ENCODE measurements around the gene NAA60. TPM values are rescaled to one million over a fixed set of nuclear protein-coding genes. Genes with fewer than 3 reads are reported as not detected.
A peak's percentile ranks its signal among the peaks of the same experiment; 100 is the strongest.

Gene NAA60
- total and polyA plus RNA-seq, 2 of the 13 experiments (the other 11 are each of a cell fraction or from before 2014, with no cell fraction given), result 14.7 to 32.0 TPM

DNA sequence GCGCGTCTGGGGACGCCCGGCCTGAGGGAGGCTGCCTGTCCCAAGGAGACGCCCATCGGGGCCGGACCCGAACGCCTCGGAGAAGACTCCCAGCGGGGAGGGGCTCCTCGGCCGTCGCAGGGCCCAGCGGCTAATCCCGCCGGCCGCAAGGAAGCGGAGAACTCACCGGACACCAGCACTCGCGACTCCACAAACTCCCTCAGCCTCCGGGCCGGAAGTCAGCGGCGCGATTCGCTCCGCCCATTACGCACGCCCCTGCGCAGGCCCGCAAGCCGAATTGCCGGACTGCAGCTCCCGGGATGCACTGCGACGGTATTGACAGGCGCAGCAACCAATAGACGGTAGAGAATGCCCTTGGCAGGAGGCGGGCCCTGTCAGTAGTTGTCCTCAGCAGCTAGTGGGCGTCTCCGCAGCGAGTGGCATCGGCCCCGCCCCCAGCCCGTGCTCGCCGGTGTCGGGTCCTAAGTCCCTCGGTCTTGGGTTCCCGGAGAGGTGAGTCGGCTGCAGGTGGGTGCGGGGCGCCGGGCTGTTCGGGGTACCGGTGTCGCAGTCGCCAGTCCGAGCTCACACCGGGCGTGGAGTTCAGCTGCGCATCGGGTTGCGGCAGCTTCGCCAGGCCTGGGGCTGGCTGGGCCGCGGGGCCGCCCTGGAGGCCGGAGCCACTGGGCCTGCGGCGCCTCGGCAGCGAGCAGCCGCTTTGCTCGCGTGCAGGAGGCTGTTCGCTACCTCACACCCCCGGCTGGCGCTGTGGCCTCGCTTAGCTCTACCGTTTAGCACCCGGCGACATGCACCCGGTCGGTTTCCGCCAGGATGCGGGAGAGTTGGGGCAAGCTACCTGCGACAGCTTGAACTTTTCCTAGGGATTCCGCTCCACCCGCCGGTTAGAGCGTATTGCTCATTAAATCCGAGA, 42.4 kb upstream of the NAA60 start, which contains the start of the genes ZNF174 and ZSCAN32 (continued):
- TF ChIP-seq HMG20A (CRISPR knock-in tag; IDR thresholded peaks at IDR 0.05; ENCODE audit: borderline replicate concordance), result no peak
- TF ChIP-seq, protein P1, sequence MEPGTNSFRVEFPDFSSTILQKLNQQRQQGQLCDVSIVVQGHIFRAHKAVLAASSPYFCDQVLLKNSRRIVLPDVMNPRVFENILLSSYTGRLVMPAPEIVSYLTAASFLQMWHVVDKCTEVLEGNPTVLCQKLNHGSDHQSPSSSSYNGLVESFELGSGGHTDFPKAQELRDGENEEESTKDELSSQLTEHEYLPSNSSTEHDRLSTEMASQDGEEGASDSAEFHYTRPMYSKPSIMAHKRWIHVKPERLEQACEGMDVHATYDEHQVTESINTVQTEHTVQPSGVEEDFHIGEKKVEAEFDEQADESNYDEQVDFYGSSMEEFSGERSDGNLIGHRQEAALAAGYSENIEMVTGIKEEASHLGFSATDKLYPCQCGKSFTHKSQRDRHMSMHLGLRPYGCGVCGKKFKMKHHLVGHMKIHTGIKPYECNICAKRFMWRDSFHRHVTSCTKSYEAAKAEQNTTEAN (CRISPR knock-in tag; conservative IDR thresholded peaks at IDR 0.05), result no peak; the same call in 1 of the 2 replicates
- TF ChIP-seq, protein P2, sequence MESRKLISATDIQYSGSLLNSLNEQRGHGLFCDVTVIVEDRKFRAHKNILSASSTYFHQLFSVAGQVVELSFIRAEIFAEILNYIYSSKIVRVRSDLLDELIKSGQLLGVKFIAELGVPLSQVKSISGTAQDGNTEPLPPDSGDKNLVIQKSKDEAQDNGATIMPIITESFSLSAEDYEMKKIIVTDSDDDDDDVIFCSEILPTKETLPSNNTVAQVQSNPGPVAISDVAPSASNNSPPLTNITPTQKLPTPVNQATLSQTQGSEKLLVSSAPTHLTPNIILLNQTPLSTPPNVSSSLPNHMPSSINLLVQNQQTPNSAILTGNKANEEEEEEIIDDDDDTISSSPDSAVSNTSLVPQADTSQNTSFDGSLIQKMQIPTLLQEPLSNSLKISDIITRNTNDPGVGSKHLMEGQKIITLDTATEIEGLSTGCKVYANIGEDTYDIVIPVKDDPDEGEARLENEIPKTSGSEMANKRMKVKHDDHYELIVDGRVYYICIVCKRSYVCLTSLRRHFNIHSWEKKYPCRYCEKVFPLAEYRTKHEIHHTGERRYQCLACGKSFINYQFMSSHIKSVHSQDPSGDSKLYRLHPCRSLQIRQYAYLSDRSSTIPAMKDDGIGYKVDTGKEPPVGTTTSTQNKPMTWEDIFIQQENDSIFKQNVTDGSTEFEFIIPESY (CRISPR knock-in tag; IDR thresholded peaks at IDR 0.05), result peak; percentile 31; the same call in 1 of the 2 replicates
- peak; percentile 87 for TF ChIP-seq KAT8 (CRISPR knock-in tag; IDR thresholded peaks at IDR 0.05)
- TF ChIP-seq, protein P3, sequence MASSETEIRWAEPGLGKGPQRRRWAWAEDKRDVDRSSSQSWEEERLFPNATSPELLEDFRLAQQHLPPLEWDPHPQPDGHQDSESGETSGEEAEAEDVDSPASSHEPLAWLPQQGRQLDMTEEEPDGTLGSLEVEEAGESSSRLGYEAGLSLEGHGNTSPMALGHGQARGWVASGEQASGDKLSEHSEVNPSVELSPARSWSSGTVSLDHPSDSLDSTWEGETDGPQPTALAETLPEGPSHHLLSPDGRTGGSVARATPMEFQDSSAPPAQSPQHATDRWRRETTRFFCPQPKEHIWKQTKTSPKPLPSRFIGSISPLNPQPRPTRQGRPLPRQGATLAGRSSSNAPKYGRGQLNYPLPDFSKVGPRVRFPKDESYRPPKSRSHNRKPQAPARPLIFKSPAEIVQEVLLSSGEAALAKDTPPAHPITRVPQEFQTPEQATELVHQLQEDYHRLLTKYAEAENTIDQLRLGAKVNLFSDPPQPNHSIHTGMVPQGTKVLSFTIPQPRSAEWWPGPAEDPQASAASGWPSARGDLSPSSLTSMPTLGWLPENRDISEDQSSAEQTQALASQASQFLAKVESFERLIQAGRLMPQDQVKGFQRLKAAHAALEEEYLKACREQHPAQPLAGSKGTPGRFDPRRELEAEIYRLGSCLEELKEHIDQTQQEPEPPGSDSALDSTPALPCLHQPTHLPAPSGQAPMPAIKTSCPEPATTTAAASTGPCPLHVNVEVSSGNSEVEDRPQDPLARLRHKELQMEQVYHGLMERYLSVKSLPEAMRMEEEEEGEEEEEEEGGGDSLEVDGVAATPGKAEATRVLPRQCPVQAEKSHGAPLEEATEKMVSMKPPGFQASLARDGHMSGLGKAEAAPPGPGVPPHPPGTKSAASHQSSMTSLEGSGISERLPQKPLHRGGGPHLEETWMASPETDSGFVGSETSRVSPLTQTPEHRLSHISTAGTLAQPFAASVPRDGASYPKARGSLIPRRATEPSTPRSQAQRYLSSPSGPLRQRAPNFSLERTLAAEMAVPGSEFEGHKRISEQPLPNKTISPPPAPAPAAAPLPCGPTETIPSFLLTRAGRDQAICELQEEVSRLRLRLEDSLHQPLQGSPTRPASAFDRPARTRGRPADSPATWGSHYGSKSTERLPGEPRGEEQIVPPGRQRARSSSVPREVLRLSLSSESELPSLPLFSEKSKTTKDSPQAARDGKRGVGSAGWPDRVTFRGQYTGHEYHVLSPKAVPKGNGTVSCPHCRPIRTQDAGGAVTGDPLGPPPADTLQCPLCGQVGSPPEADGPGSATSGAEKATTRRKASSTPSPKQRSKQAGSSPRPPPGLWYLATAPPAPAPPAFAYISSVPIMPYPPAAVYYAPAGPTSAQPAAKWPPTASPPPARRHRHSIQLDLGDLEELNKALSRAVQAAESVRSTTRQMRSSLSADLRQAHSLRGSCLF (CRISPR knock-in tag; IDR thresholded peaks at IDR 0.05; ENCODE audit: borderline replicate concordance), result no peak
- TF ChIP-seq, protein P4, sequence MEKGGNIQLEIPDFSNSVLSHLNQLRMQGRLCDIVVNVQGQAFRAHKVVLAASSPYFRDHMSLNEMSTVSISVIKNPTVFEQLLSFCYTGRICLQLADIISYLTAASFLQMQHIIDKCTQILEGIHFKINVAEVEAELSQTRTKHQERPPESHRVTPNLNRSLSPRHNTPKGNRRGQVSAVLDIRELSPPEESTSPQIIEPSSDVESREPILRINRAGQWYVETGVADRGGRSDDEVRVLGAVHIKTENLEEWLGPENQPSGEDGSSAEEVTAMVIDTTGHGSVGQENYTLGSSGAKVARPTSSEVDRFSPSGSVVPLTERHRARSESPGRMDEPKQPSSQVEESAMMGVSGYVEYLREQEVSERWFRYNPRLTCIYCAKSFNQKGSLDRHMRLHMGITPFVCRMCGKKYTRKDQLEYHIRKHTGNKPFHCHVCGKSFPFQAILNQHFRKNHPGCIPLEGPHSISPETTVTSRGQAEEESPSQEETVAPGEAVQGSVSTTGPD (CRISPR knock-in tag; IDR thresholded peaks at IDR 0.05), result no peak
- TF ChIP-seq, protein P5, sequence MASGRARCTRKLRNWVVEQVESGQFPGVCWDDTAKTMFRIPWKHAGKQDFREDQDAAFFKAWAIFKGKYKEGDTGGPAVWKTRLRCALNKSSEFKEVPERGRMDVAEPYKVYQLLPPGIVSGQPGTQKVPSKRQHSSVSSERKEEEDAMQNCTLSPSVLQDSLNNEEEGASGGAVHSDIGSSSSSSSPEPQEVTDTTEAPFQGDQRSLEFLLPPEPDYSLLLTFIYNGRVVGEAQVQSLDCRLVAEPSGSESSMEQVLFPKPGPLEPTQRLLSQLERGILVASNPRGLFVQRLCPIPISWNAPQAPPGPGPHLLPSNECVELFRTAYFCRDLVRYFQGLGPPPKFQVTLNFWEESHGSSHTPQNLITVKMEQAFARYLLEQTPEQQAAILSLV (CRISPR knock-in tag; IDR thresholded peaks at IDR 0.05; ENCODE audit: borderline replicate concordance), result no peak; the same call in 1 of the 2 replicates
- TF ChIP-seq ZNF878 (CRISPR knock-in tag; IDR thresholded peaks at IDR 0.05), result no peak
- no peak for TF ChIP-seq SOX6 (IDR thresholded peaks at IDR 0.05)
- peak; percentile 65 for TF ChIP-seq SOX6 (CRISPR knock-in tag; IDR thresholded peaks at IDR 0.05)
- TF ChIP-seq, protein P6, sequence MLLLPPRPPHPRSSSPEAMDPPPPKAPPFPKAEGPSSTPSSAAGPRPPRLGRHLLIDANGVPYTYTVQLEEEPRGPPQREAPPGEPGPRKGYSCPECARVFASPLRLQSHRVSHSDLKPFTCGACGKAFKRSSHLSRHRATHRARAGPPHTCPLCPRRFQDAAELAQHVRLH (CRISPR knock-in tag; IDR thresholded peaks at IDR 0.05; ENCODE audit: borderline replicate concordance, low read depth), result peak; percentile 80; the same call in 1 of the 2 replicates
- TF ChIP-seq, protein P7, sequence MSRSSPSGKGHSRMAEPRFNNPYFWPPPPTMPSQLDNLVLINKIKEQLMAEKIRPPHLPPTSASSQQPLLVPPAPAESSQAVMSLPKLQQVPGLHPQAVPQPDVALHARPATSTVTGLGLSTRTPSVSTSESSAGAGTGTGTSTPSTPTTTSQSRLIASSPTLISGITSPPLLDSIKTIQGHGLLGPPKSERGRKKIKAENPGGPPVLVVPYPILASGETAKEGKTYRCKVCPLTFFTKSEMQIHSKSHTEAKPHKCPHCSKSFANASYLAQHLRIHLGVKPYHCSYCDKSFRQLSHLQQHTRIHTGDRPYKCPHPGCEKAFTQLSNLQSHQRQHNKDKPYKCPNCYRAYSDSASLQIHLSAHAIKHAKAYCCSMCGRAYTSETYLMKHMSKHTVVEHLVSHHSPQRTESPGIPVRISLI (CRISPR knock-in tag; IDR thresholded peaks at IDR 0.05; ENCODE audit: borderline replicate concordance), result no peak; the same call in 1 of the 2 replicates
- TF ChIP-seq, protein P8, sequence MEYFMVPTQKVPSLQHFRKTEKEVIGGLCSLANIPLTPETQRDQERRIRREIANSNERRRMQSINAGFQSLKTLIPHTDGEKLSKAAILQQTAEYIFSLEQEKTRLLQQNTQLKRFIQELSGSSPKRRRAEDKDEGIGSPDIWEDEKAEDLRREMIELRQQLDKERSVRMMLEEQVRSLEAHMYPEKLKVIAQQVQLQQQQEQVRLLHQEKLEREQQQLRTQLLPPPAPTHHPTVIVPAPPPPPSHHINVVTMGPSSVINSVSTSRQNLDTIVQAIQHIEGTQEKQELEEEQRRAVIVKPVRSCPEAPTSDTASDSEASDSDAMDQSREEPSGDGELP (IDR thresholded peaks at IDR 0.05; ENCODE audit: borderline replicate concordance, low read depth), result 0 out of 2 replicates have a peak, but pooled peaks have one; percentile 10
